Left kidney (tissue), 2 donors: Measurements from ENCODE around the gene STARD8. TPM values are rescaled to one million over a fixed set of nuclear protein-coding genes. Genes with fewer than 3 reads are reported as not detected.
"Not testable (repeated sequence)": the region's sequence is repeated elsewhere in the genome, so short reads cannot be mapped to it uniquely, and the experiment has no call there.

Experiments used
- DNase-seq: peaks from one replicate; pipeline ENCODE4 v3.0.0-alpha.2; 2013
- polyA plus RNA-seq: library from polyadenylated mRNA; unstranded; fragments of 120-200 nt; gene quantifications from one replicate; pipeline ENCODE4 v1.2.1, GENCODE V29; 2013; ENCODE audit not compliant: insufficient read length

The STARD8 gene
- polyA plus RNA-seq, 1 donor: 17.4 TPM

GRCh38 chrX:68658530-68658929 is 11.1 kb downstream of the STARD8 start:
- DNase-seq: no peak

DNA sequence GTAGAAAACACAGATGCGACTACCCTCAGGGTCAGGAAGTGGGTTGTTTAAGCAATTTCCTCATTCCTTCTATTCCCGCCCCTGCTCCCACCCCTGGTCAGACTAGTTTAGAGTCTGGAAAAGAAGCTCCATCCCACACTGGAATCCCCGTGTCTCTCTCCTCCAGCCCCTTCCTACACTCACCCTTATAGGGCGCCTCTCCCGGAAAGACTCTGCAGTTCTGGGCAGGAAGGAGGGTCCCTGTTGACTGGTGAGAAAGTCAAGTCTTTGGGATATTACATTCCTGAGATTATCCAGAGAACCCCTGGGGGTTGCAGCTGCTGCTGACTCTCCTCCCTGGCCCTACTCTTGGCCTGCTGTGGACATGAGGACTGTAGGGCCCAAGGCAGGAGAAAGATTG is 11.9 kb downstream of the STARD8 start:
- DNase-seq: no peak

DNA sequence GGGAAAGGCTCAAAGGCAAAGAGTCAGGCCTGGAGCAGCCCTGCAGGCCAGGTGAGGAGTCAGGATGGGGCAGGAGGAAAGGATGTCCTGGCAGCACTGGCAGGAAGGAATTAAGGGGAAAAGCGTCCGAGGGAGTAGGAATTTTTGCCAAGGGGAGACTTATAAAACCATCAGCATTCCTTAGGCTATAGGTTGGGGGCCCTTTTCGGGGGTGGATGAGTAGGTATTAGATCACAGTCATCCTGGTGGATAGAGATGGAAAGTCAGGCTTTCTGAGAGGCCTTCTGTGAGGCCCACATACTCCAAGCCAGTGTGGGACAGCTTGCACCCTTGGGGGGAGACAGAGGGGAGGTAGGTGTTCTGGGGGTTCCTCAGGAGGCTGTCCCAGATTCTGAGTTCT is 12.3 kb downstream of the STARD8 start:
- DNase-seq: no peak

DNA sequence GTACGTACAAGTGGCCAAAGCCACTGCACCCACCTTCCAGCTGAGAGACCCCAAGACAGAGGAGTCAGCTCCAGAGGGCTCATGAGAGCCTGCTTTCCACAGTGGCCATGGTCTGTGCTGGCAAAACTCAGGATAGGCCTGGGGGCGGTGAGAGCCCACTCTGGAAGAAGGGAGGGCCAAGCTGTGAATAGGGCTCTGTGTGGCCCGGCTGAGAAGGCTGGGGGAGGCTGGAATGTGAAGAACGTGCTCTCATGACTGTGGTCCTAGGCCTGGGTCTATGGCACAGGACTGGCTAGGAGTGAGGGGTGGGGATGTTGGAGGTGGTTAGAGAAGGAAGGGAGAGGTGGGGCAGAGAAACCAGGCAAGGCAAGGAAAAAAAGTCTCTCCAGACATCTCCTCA is 13.3 kb downstream of the STARD8 start:
- DNase-seq: no peak

DNA sequence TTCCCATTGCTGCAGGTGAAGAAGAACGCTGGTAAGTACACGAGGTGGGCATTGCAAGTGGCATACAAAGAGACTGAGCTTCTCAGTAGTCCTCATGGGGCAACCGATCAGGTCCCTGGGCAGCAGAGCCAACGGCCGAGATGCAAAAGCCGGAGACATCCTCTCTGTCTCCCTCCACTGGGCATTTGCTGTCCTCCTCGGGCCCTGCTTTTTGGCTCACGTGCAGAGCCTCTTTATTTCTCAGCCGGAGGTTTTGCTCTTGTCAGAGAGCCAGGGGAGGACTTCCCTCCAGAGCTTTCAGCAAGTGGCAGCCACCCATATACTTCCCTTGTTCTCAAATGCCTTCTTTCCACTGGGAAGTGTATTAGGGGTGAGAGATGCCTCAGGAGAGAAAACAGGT is 18.0 kb downstream of the STARD8 start:
- no peak for DNase-seq

DNA sequence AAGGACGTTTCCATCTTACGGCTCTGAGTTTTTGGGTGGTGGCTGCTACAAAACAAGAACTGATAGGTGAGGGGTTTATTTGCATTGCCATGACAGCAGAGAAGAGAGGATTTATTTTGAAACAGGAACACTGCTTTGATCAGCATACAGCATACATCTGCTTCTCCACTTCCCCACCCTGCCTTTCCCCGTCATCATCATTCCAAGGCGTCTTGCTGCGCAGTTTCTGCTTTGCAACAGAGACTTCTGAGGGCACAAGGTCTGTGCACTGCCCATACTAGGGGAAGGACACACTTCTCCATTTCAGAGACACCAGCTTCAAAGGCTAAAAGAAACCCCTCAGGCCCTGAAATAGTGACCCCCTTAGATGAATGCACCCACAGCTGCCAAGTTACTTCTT is 19.1 kb downstream of the STARD8 start:
- DNase-seq: no peak

GRCh38 chrX:68669094-68669860 is 21.8 kb downstream of the STARD8 start:
- no peak for DNase-seq

- DNase-seq: no peak
Observed at GRCh38 chrX:68669871-68670270, 22.4 kb downstream of the STARD8 start.

DNA sequence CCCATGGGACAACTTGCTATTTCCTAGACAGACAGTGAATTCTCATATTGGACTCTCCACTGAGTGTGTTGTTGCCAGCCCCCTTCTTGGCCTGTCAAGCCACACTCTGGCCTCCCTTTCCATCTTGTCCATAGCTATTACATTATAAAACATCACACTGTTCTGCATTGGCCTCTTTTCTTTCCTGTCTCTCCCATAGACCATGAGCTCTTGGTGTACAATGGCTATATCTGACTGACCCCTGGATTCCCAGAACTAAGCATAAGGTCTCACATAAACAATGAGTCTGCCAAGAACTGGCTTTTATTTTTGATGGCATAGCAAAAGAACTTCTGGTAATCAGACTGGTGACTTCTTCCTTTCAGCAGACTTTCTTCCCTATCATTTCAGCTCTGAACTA is 23.8 kb downstream of the STARD8 start:
- DNase-seq: no peak

GRCh38 chrX:68672581-68673318 is 25.3 kb downstream of the STARD8 start:
- DNase-seq: no peak

GRCh38 chrX:68675571-68675970 is 28.1 kb downstream of the STARD8 start:
- no peak for DNase-seq

GRCh38 chrX:68676335-68676734 is 28.9 kb downstream of the STARD8 start:
- DNase-seq: no peak

GRCh38 chrX:68677998-68678397 is 30.5 kb downstream of the STARD8 start:
- no peak for DNase-seq

DNA sequence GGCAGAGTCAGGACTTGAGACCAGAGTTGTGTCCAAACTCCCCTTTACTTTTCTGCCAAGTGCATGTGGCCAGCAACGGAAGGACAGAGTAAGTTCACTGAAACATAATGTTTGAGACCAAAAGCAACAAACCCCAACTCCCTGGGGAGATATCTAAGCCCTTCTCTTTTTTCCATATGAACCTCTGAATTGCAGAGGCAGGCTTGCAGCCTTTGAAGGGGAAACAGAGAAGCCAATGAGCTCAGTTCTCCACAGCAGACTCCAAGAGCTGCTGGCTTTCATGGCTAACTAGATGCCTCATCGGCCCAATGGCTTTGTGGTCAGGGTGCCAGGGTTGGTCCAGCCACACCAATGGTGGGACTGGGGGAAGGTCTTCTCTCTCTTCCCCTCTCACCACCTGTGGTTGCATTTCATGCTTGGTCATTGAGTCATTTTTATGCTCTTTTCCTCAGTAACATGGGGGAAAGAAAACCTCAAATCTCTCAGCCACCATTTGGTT is 34.0 kb downstream of the STARD8 start:
- DNase-seq: no peak

- DNase-seq: no peak
Observed at GRCh38 chrX:68682790-68683189, 35.3 kb downstream of the STARD8 start.

DNA sequence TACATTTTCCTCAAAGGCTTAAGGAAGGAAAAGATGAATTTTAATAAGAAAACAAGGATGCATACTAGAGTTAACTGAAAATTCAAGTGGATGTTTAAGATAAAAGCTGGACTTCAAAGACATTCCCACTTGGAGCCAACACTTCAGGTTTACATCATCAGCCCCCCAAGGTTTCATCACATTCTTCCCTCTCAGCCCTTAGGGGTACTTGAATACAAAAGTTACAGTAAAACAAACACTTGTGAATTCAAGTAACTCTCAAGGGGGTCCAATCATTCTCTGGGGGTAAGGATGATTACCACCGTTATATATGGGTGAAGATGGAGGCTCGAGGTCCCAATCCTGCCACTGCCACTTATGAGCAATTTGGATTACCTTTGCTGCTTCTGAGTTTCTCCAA is 36.1 kb downstream of the STARD8 start:
- no peak for DNase-seq

- DNase-seq: no peak
Observed at GRCh38 chrX:68684291-68684918, 36.9 kb downstream of the STARD8 start.

DNA sequence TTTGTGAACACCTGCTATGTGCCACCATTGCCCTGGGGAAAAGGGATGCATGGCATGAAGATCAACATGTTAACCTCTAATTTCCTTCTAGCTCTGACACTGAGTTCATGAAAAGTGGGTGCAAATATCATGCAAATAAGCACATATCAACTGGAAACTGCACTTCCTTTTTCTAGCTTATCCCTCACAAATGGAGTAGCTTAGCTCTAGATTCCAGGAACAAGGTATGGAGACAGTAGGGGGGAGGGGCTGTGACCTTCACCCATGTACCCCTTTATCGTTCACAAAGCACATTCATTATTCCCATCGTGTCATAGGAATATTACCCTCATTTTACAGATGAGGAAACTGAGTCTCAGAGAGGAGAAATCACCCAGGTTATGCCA is 37.4 kb downstream of the STARD8 start:
- DNase-seq: no peak

DNA sequence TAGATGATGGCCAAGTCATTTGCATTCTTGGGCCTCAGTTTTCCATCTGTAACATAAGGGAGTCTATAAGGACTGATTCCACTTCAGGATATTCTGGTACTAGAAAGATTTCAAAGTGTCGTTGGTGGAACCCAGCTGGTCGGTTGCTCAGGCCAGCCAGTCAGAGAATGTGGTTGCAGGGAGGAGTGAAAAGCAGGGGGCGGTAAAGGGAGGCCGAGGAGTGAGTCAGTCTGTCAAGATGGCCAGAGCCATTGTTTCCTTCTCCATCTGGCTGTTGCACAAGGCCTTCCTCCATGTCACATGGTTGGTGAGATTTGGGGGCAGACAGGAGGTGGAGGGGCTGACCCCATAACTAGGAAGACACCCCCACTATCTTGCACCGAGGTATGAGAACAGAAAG is 38.2 kb downstream of the STARD8 start:
- DNase-seq: no peak

- no peak for DNase-seq
Observed at GRCh38 chrX:68686097-68686977, 38.9 kb downstream of the STARD8 start.

- not testable (repeated sequence) for DNase-seq
Observed at GRCh38 chrX:68688931-68689330, 41.5 kb downstream of the STARD8 start.

- no peak for DNase-seq
Observed at GRCh38 chrX:68690936-68691501, 43.6 kb downstream of the STARD8 start.
